Skeletal muscle satellite cell (primary cell): ENCODE measurements around the gene NRK.
"Not testable (repeated sequence)": the region's sequence is repeated elsewhere in the genome, so short reads cannot be mapped to it uniquely, and the experiment has no call there.

Experiments used
- H3K27me3 ChIP-seq: 2 replicates; pipeline ENCODE4 v1.7.0; 2013; ENCODE audit warnings: low read length; ENCODE audit not compliant: control insufficient read depth, insufficient read depth
- H3K36me3 ChIP-seq: 2 replicates; pipeline ENCODE4 v1.7.0; 2013; ENCODE audit warnings: mild to moderate bottlenecking, control low read depth, low read length; ENCODE audit not compliant: insufficient read depth
- H3K4me1 ChIP-seq: 2 replicates; pipeline ENCODE4 v1.7.0; 2013; ENCODE audit warnings: low read length; ENCODE audit not compliant: control insufficient read depth, insufficient read depth
- H3K4me2 ChIP-seq: 2 replicates; pipeline ENCODE4 v1.7.0; 2013; ENCODE audit warnings: mild to moderate bottlenecking, low read length
- H3K4me3 ChIP-seq: 2 replicates; pipeline ENCODE4 v1.7.0; 2013; ENCODE audit warnings: low read length
- H3K9ac ChIP-seq: 2 replicates; pipeline ENCODE4 v1.7.0; 2013; ENCODE audit warnings: mild to moderate bottlenecking, low read depth, low read length, moderate library complexity
- H3K9me3 ChIP-seq: replicated peaks from 2 replicates; pipeline ENCODE4 v1.7.0; 2013; ENCODE audit warnings: mild to moderate bottlenecking, control low read depth, low read length

Gene NRK

GRCh38 chrX:105894721-105895120, 72.4 kb downstream of the NRK start:
- no peaks in the 10 kb centered on the region for H3K4me1 ChIP-seq
- no peak overlapping the region for H3K4me2 ChIP-seq
- peaks cover 24% of the 10 kb centered on the region for H3K27me3 ChIP-seq
- no peaks in the 10 kb centered on the region for H3K9me3 ChIP-seq
- H3K36me3 ChIP-seq, result no peaks in the 10 kb centered on the region
- no peak overlapping the region for H3K9ac ChIP-seq
- H3K4me3 ChIP-seq, result no peak overlapping the region

GRCh38 chrX:105909576-105909975, 87.2 kb downstream of the NRK start:
- Histone ChIP-seq H3K9ac (no peak overlapping the region), H3K36me3 (no peaks in the 10 kb centered on the region), H3K4me1 (no peaks in the 10 kb centered on the region), H3K27me3 (peaks cover 11% of the 10 kb centered on the region), H3K4me2 (no peak overlapping the region), H3K9me3 (no peaks in the 10 kb centered on the region), H3K4me3 (no peak overlapping the region)

GRCh38 chrX:105910563-105911105, 88.3 kb downstream of the NRK start:
- H3K27me3 ChIP-seq, result peaks cover 11% of the 10 kb centered on the region
- H3K36me3 ChIP-seq, result no peaks in the 10 kb centered on the region
- no peaks in the 10 kb centered on the region for H3K4me1 ChIP-seq
- no peaks in the 10 kb centered on the region for H3K9me3 ChIP-seq
- no peak overlapping the region for H3K4me3 ChIP-seq
- no peak overlapping the region for H3K9ac ChIP-seq
- H3K4me2 ChIP-seq, result no peak overlapping the region

- no peaks in the 10 kb centered on the region for H3K27me3 ChIP-seq
- no peaks in the 10 kb centered on the region for H3K4me1 ChIP-seq
- H3K36me3 ChIP-seq, result no peaks in the 10 kb centered on the region
- no peak overlapping the region for H3K4me2 ChIP-seq
- H3K9me3 ChIP-seq, result no peaks in the 10 kb centered on the region
- no peak overlapping the region for H3K4me3 ChIP-seq
- H3K9ac ChIP-seq, result no peak overlapping the region
Observed at GRCh38 chrX:105945266-105945665, 122.9 kb downstream of the NRK start.

GRCh38 chrX:105969487-105969886, 147.1 kb downstream of the NRK start:
- Histone ChIP-seq H3K36me3 (no peaks in the 10 kb centered on the region), H3K9ac (no peak overlapping the region), H3K9me3 (no peaks in the 10 kb centered on the region), H3K27me3 (peaks cover 16% of the 10 kb centered on the region), H3K4me1 (no peaks in the 10 kb centered on the region), H3K4me3 (no peak overlapping the region), H3K4me2 (no peak overlapping the region)

GRCh38 chrX:105972690-105973386, 150.5 kb downstream of the NRK start:
- no peak overlapping the region for H3K9ac ChIP-seq
- no peaks in the 10 kb centered on the region for H3K4me1 ChIP-seq
- no peak overlapping the region for H3K4me2 ChIP-seq
- H3K27me3 ChIP-seq, result peaks cover 16% of the 10 kb centered on the region
- no peaks in the 10 kb centered on the region for H3K36me3 ChIP-seq
- H3K9me3 ChIP-seq, result no peaks in the 10 kb centered on the region
- H3K4me3 ChIP-seq, result no peak overlapping the region

- Histone ChIP-seq H3K4me2 (no peak overlapping the region), H3K9ac (no peak overlapping the region), H3K27me3 (peaks cover 16% of the 10 kb centered on the region), H3K4me1 (no peaks in the 10 kb centered on the region), H3K36me3 (no peaks in the 10 kb centered on the region), H3K4me3 (no peak overlapping the region), H3K9me3 (no peaks in the 10 kb centered on the region)
Observed at GRCh38 chrX:105973387-105973739, 151.0 kb downstream of the NRK start.

- Histone ChIP-seq H3K4me1 (no peaks in the 10 kb centered on the region), H3K9me3 (no peaks in the 10 kb centered on the region), H3K27me3 (peaks cover 8% of the 10 kb centered on the region), H3K4me2 (no peak overlapping the region), H3K36me3 (no peaks in the 10 kb centered on the region), H3K4me3 (no peak overlapping the region), H3K9ac (no peak overlapping the region)
Observed at GRCh38 chrX:105975382-105975781, 153.0 kb downstream of the NRK start.

GRCh38 chrX:105981772-105982485, 159.6 kb downstream of the NRK start:
- H3K9ac ChIP-seq, result no peak overlapping the region
- H3K27me3 ChIP-seq, result peaks cover 4% of the 10 kb centered on the region
- H3K36me3 ChIP-seq, result no peaks in the 10 kb centered on the region
- H3K4me2 ChIP-seq, result no peak overlapping the region
- no peaks in the 10 kb centered on the region for H3K9me3 ChIP-seq
- no peak overlapping the region for H3K4me3 ChIP-seq
- H3K4me1 ChIP-seq, result no peaks in the 10 kb centered on the region

GRCh38 chrX:105988487-105988886, 166.1 kb downstream of the NRK start:
- not testable (repeated sequence) for H3K4me3 ChIP-seq, H3K4me2 ChIP-seq, H3K9me3 ChIP-seq, H3K4me1 ChIP-seq, H3K9ac ChIP-seq, H3K27me3 ChIP-seq, H3K36me3 ChIP-seq

- no peak overlapping the region for H3K4me2 ChIP-seq
- no peaks in the 10 kb centered on the region for H3K36me3 ChIP-seq
- no peaks in the 10 kb centered on the region for H3K9me3 ChIP-seq
- no peak overlapping the region for H3K9ac ChIP-seq
- H3K27me3 ChIP-seq, result peaks cover 2% of the 10 kb centered on the region
- no peak overlapping the region for H3K4me3 ChIP-seq
- no peaks in the 10 kb centered on the region for H3K4me1 ChIP-seq
Observed at GRCh38 chrX:105999294-105999693, 177.0 kb downstream of the NRK start.

GRCh38 chrX:106000203-106000602, 177.9 kb downstream of the NRK start:
- H3K9ac ChIP-seq, result no peak overlapping the region
- H3K36me3 ChIP-seq, result no peaks in the 10 kb centered on the region
- no peaks in the 10 kb centered on the region for H3K4me1 ChIP-seq
- peaks cover 5% of the 10 kb centered on the region for H3K27me3 ChIP-seq
- no peaks in the 10 kb centered on the region for H3K9me3 ChIP-seq
- H3K4me3 ChIP-seq, result no peak overlapping the region
- H3K4me2 ChIP-seq, result no peak overlapping the region
